Pancreas (tissue), 10 donors: Measurements from ENCODE around the gene SDC1. TPM values are rescaled to one million over a fixed set of nuclear protein-coding genes. Genes with fewer than 3 reads are reported as not detected.

Source experiments
- ATAC-seq, 4 donors: fragments of 200-7000 bp; cut with Tn5 transposase; one replicate each; pipeline versions ENCODE4 v1.8.0 to v1.9.1; 2020; ENCODE audit warnings: mild to moderate bottlenecking in 4 of 4, moderate library complexity in 4 of 4
- DNase-seq, 6 donors: peaks; one replicate each; pipeline ENCODE4 v3.0.0-alpha.2; 2020
- FAIRE-seq: peaks from 2 replicates; lab custom pipeline; 2012; peaks lifted over from hg19 to GRCh38; lab: Jason Lieb, UNC
- H3K27ac ChIP-seq, 4 donors: fragments of 200-600 bp; sonication (generic); 1 replicate in 3 of 4; 2 replicates in 1 of 4; pipeline versions ENCODE4 v1.5.0 to v1.8.0; 2020
- H3K27me3 ChIP-seq, 4 donors: fragments of 200-600 bp; one replicate each; pipeline ENCODE4 v1.8.0; 2021
- H3K36me3 ChIP-seq, 3 donors: fragments of 200-600 bp; sonication (generic) in 1 of 3; one replicate each; pipeline versions ENCODE4 v1.5.0 to v1.8.0; 2020 to 2021
- H3K4me1 ChIP-seq, 3 donors: fragments of 200-600 bp; one replicate each; pipeline ENCODE4 v1.8.0; 2021
- H3K4me3 ChIP-seq, 4 donors: fragments of 200-600 bp; sonication (generic) in 2 of 4; one replicate each; pipeline versions ENCODE4 v1.5.0 to v1.8.0; 2020 to 2021
- H3K9me3 ChIP-seq, 4 donors: fragments of 200-600 bp; one replicate each; pipeline ENCODE4 v1.8.0; 2021
- WGBS, 2 donors: extraction: QIAGEN DNeasy Blood & Tissue Kit; methylation state at CpG; one replicate each; pipeline ENCODE4 v1.1.7; 2013; 5-methylcytosine and 5-hydroxymethylcytosine counted together
- intact Hi-C, 3 donors: fragments of 100-400 bp; cut with DNase I; formaldehyde crosslinking; loops; one replicate each; pipeline versions ENCODE4 v1.11.1 to v1.14.2; 2022
- polyA plus RNA-seq, 2 donors: library from polyadenylated mRNA; stranded (reverse); fragments of 200-250 nt; gene quantifications; one replicate each; pipeline ENCODE4 v1.2.3, GENCODE V29; 2013
- total RNA-seq, 6 donors: library from RNA; stranded (reverse); fragmentation: NEBNext Ultra II Directional in 4 of 6; extraction: Animal tissue kit (Norgen Biotek cat#: 25700) in 4 of 6; gene quantifications; one replicate each; pipeline versions ENCODE4 v1.2.1 to v1.2.4, GENCODE V29; 2021 to 2023
- TF ChIP-seq, protein P1 (sequence below), 4 donors: fragments of 200-600 bp; sonication (generic) in 3 of 4; IDR thresholded peaks; one replicate each; pipeline versions ENCODE4 v1.5.0 to v1.8.0; 2021; ENCODE audit warnings: antibody characterized with exemption in 4 of 4
- donor health status: healthy with polysubstance abuse.
- donor health status: DM: no; HTN: no; CAD: no; lungs with moderate emphysema.
- donor health status: DM: no; HTN: no; CAD: no.
- donor health status: control.
- donor health status: control.
- donor health status: Bipolar disorder and iron deficiency.
- donor health status: DM: yes; HTN: yes; CAD: no.
- donor health status: DM: no; HTN: no; CAD: no.
- donor health status: DM: no; HTN: no; CAD: no.
- donor health status: DM: yes; HTN: yes; CAD: no.

The SDC1 gene
- total and polyA plus RNA-seq, 8 donors = 4.8 to 27.2 (median 19.9) TPM

DNA sequence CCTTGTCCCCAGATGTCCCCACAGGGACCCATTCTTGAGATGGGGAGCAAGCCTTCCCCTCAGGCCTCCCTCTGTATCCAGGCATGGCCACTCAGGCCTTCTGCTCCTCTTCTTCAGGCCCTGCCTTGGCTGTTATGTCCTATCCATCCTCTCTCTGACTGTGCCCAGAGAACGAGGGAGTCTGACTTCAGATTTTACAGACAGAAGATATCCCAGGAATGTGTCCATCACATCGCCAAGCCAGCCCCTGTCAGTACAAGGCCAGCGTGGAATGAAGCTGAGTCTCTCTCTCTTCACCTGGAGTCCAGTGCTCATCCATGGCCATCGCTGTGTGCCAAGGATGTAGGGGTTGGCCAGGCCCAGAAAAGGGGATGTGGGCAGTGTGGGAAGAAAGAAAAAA is 57.6 kb downstream of the SDC1 start:
- Histone ChIP-seq H3K4me1 (no peaks in the 10 kb centered on the region), H3K4me3 (no peak overlapping the region), H3K36me3 (no peaks in the 10 kb centered on the region), H3K9me3 (no peaks in the 10 kb centered on the region), H3K27ac (no peak overlapping the region), H3K27me3 (no peaks in the 10 kb centered on the region)
- DNase-seq (no peak), FAIRE-seq (no peak), ATAC-seq (no peak)
- TF ChIP-seq, protein P1, sequence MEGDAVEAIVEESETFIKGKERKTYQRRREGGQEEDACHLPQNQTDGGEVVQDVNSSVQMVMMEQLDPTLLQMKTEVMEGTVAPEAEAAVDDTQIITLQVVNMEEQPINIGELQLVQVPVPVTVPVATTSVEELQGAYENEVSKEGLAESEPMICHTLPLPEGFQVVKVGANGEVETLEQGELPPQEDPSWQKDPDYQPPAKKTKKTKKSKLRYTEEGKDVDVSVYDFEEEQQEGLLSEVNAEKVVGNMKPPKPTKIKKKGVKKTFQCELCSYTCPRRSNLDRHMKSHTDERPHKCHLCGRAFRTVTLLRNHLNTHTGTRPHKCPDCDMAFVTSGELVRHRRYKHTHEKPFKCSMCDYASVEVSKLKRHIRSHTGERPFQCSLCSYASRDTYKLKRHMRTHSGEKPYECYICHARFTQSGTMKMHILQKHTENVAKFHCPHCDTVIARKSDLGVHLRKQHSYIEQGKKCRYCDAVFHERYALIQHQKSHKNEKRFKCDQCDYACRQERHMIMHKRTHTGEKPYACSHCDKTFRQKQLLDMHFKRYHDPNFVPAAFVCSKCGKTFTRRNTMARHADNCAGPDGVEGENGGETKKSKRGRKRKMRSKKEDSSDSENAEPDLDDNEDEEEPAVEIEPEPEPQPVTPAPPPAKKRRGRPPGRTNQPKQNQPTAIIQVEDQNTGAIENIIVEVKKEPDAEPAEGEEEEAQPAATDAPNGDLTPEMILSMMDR (IDR thresholded peaks at IDR 0.05) = no peak
- intact Hi-C loops = no loop called here
- 70% methylated on average over 4 of the region's 4 CpGs for WGBS, 2 donors

DNA sequence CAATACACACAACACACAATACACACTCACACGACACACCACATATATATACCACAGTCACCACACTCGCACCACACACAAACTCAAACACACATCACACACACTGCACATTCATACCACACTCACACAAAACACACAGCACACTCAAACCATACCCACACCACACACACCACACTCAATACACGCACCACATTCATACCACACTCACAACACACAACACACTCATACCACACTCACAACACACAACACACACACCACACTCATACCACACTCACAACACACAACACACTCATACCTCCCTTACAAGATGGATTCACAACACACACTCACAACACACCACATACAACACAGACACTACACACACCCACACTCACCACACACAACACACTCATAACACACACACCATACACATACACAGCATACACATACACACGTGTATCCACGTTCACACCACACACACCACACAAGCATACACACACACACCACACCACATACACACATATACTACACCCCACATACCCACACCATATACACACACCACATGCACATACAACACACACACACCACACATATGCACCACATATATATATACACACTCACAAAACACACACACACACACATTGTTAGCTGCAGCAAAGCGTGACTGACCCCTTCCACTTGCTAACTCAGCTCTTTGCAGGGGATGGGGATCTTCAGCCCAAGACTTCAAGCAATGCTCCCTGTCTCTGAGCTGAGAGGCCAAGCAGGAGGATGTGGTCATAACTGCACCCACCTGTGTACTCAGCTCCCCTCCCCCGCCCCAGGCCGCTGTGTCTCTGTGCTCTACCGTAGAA is 59.0 kb downstream of the SDC1 start:
- ATAC-seq = no peak
- DNase-seq = no peak
- no peaks in the 10 kb centered on the region for H3K36me3 ChIP-seq
- no peaks in the 10 kb centered on the region for H3K9me3 ChIP-seq
- TF ChIP-seq, protein P1 (IDR thresholded peaks at IDR 0.05) = no peak
- FAIRE-seq = no peak
- no peak overlapping the region for H3K27ac ChIP-seq
- no peaks in the 10 kb centered on the region for H3K27me3 ChIP-seq
- no peak overlapping the region for H3K4me3 ChIP-seq
- no peaks in the 10 kb centered on the region for H3K4me1 ChIP-seq
- WGBS, 2 donors = 66 to 74% methylated on average over 9 of the region's 9 CpGs
- intact Hi-C loops = no loop called here

DNA sequence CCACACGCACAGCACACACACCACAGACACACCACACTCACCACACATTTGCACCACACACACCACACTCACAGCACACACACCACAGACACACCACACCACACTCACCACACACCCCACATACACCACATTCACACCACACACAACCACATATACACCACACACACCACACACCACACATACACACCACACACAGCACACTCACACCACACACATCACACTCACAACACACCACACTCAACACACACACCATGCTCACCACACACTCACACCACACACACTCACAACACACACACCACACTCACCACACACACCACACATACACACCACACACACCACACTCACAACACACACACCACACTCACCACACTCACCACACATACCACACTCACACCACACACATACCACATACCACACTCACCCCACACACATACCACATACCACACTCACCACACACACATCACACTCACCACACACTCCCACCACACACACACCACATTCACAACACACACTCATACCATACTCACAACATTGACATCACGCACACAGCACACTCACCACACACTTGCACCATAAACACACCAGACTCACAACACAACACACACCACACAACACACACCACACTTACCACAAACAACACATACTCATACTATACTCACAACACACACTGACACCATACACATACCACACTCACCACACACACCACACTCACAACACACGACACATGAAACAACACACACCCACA is 60.0 kb downstream of the SDC1 start:
- TF ChIP-seq, protein P1 (IDR thresholded peaks at IDR 0.05) = no peak
- no peak overlapping the region for H3K27ac ChIP-seq
- ATAC-seq (no peak), DNase-seq (no peak), FAIRE-seq (no peak)
- no peaks in the 10 kb centered on the region for H3K36me3 ChIP-seq
- 89 to 90% methylated on average over 3 of the region's 3 CpGs for WGBS, 2 donors
- H3K4me1 ChIP-seq = no peaks in the 10 kb centered on the region
- no peaks in the 10 kb centered on the region for H3K9me3 ChIP-seq
- no peak overlapping the region for H3K4me3 ChIP-seq
- H3K27me3 ChIP-seq = no peaks in the 10 kb centered on the region
- intact Hi-C loops = no loop called here

DNA sequence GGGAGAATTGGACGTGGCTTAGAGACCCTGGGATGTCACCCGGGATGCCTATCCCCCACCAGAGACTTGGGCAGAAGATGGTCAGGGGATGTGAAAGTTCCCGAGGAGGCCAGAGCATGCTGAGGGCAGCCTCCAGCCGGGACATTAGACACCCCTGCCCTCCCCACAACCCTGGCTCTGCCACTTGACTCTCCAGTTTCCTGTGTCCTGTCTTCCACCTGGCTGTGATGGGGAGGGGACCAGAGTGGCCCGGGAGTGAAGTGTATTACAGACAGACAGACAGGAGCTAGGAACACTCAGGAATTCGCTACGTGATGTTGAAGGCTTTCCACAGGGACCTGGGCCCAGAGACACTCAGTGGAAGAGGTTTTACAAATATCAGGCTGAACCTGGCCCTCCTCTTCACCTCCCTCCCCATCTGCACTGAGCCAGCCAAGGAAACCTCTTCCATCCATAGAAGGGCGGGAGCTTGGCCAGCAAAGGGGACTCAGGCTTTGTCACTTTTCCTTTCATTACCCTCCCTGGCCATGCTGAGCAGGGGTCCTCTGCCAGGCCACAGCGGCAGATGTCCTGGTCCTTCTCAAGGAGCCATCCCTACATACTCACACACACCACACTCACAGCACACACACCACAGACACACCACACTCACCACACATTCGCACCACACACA is 60.7 kb downstream of the SDC1 start:
- WGBS, 2 donors = 61 to 64% methylated on average over 10 of the region's 10 CpGs

More for the DNA sequence above, 60.7 kb downstream of the SDC1 start:
- FAIRE-seq = no peak
- intact Hi-C loops = no loop called here
- no peaks in the 10 kb centered on the region for H3K9me3 ChIP-seq
- TF ChIP-seq, protein P1 (IDR thresholded peaks at IDR 0.05) = no peak
- no peak for ATAC-seq
- no peaks in the 10 kb centered on the region for H3K36me3 ChIP-seq
- no peak overlapping the region for H3K27ac ChIP-seq
- DNase-seq = no peak
- no peak overlapping the region for H3K4me3 ChIP-seq
- H3K4me1 ChIP-seq = no peaks in the 10 kb centered on the region
- no peaks in the 10 kb centered on the region for H3K27me3 ChIP-seq
